K562 (cell line): ENCODE results near the gene ADGRA3.

ENCODE experiments used
- RCOR1 ChIP-seq, 2 experiments: IDR thresholded peaks; 2 replicates each; pipeline ENCODE4 v1.6.1; 2012; ENCODE audit warnings: low read depth in 2 of 2, low read length in 2 of 2, borderline replicate concordance in 1 of 2, improper control_type of control experiment in 1 of 2
- ZC3H8 ChIP-seq: fragments of 450-650 bp; IDR thresholded peaks from 2 replicates; pipeline ENCODE4 v1.6.1; 2017
- ZNF12 ChIP-seq: sonication (generic); formaldehyde crosslinking; IDR thresholded peaks from 2 replicates; pipeline ENCODE4 v1.4.0; 2020; ENCODE audit warnings: mild to moderate bottlenecking, missing genetic modification reagents

DNA sequence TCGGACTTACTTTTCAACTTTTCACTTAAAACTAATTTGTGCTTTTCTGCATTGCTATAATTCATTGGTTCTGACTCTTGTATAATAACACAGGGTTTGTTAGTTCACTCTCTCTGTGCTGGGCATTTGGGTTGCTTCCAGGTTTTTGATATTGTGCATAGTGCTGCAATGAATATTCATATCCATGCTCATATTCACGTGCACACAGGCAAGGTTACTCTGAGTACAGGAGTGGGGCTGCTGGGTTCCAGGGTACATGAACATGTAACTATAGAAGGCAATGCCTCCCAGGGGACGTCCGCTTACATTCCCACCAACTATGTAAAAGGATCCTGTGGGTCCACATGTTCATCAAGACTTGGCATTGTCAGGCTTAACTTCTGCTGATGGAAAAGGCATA lies 117.2 kb downstream of the ADGRA3 start:
- TF ChIP-seq RCOR1 (IDR thresholded peaks at IDR 0.05; ENCODE audit: borderline replicate concordance in 1 of 2, low read depth in 2 of 2, low read length in 2 of 2) (no peak), ZC3H8 (no peak), ZNF12 (no peak)
